ENCODE data around the gene CEPT1. TPM values are rescaled to one million over a fixed set of nuclear protein-coding genes. Genes with fewer than 3 reads are reported as not detected.

The CEPT1 gene
- total and polyA plus RNA-seq, 9 of the 15 experiments (the other 6 are each of a cell fraction or from before 2014, with no cell fraction given), result 24.4 to 72.6 (median 42.4) TPM

- no peak for TF ChIP-seq POLR2AphosphoS5 (IDR thresholded peaks at IDR 0.05; ENCODE audit: control insufficient read depth, insufficient read depth, low read depth, low read length)
Observed at GRCh38 chr1:111179968-111180533, 40.0 kb downstream of the CEPT1 start (continued).

GRCh38 chr1:111182052-111182451 is 42.0 kb downstream of the CEPT1 start:
- Histone ChIP-seq H3K9ac (ENCODE audit: insufficient read depth in 1 of 2, low read depth in 2 of 2, low read length in 2 of 2) (no peak overlapping the region), H3K4me2 (ENCODE audit: insufficient read depth, low read length) (no peak overlapping the region), H3K9me1 (ENCODE audit: control insufficient read depth, insufficient read depth, low read length) (no peaks in the 10 kb centered on the region), H3K4me3 (no peak overlapping the region), H3K27me3 (ENCODE audit: control insufficient read depth in 2 of 2, insufficient read depth in 2 of 2, low read length in 2 of 2) (no peaks in the 10 kb centered on the region), H3K27ac (ENCODE audit: extremely low read depth, low read depth, low read length) (no peak overlapping the region), H2AFZ (ENCODE audit: low read depth, low read length) (no peak overlapping the region), H3K79me2 (ENCODE audit: control insufficient read depth, insufficient read depth, low read length) (no peaks in the 10 kb centered on the region), H3K36me3 (ENCODE audit: control insufficient read depth, insufficient read depth, low read length) (peaks cover 69% of the 10 kb centered on the region), H3K4me1 (replicated peaks in 1 of 2; ENCODE audit: control insufficient read depth in 2 of 2, insufficient read depth in 2 of 2, low read length in 2 of 2) (no peaks in the 10 kb centered on the region), H4K20me1 (replicated peaks; ENCODE audit: control insufficient read depth, insufficient read depth, low read length) (no peaks in the 10 kb centered on the region), H3K9me3 (replicated peaks; ENCODE audit: control insufficient read depth, insufficient read depth, low read depth, low read length) (no peaks in the 10 kb centered on the region)
- in situ Hi-C loops (cut with MboI) (no loop called here), intact Hi-C loops (cut with micrococcal nuclease) (no loop called here)
- WGBS (ENCODE audit: insufficient coverage, low coverage, missing lambda C conversion rate), result 100% methylated on average over 2 of the region's 2 CpGs
- no peak for DNase-seq (ENCODE audit: extremely low read depth in 1 of 4, low spot score in 3 of 4)
- no peak for ATAC-seq
- ChIA-PET CTCF (ENCODE audit: low intra/inter-chr PET ratio) (no interaction called here), POLR2A (interaction anchor here (0.6 to 1.2 kb wide), 3 partner anchors 9 to 27 kb away, joined by 3 read pairs; no protein-coding TSS in a partner anchor)
- FAIRE-seq, result no peak
- no TSS peak for BruUV-seq (replicated peaks)
- no peak for TF ChIP-seq CHD7 (IDR thresholded peaks at IDR 0.05; ENCODE audit: low read depth, low read length)
- no peak for TF ChIP-seq SMARCB1 (IDR thresholded peaks at IDR 0.05; ENCODE audit: insufficient read length, low read depth)
- no peak for TF ChIP-seq SPI1 (IDR thresholded peaks at IDR 0.05; ENCODE audit: borderline replicate concordance, low read depth, low read length)
- no peak for TF ChIP-seq ZNF449 (CRISPR knock-in tag; IDR thresholded peaks at IDR 0.05)
- no peak for TF ChIP-seq NR2C2 (CRISPR knock-in tag; IDR thresholded peaks at IDR 0.05)
- no peak for TF ChIP-seq NR2C2 (tag; IDR thresholded peaks at IDR 0.05)
- TF ChIP-seq KDM2B (CRISPR knock-in tag; IDR thresholded peaks at IDR 0.05), result no peak

All from K562 (cell line).